OCI-LY3 (cell line): ENCODE data around the gene MIGA2.

Experiments used
- H2AFZ ChIP-seq: fragments of 200-600, 300-600 bp; shearing (Covaris generic); 2 replicates; pipeline ENCODE4 v1.6.0; 2014; ENCODE audit warnings: antibody characterized with exemption, low read depth, low read length
- H3K27ac ChIP-seq: fragments of 200-600, 300-600 bp; sonication (generic); 2 replicates; pipeline ENCODE4 v1.5.1; 2014; ENCODE audit warnings: mild to moderate bottlenecking, low read length, moderate library complexity, mixed read lengths
- H3K27me3 ChIP-seq: fragments of 200-600, 300-600 bp; sonication (generic); 2 replicates; pipeline ENCODE4 v1.6.1; 2014; ENCODE audit warnings: low read depth, low read length, mixed read lengths
- H3K36me3 ChIP-seq: fragments of 200-600, 300-600 bp; sonication (generic); replicated peaks from 2 replicates; pipeline ENCODE3; 2014; ENCODE audit warnings: low read depth, low read length, mixed read lengths
- H3K4me1 ChIP-seq: fragments of 300-600, 200-600 bp; sonication (generic); 2 replicates; pipeline ENCODE4 v1.6.1; 2014; ENCODE audit warnings: low read length, mixed read lengths
- H3K4me2 ChIP-seq: fragments of 200-600, 300-600 bp; sonication (generic); 2 replicates; pipeline ENCODE4 v1.6.1; 2014; ENCODE audit warnings: low read length, mixed read lengths
- H3K4me3 ChIP-seq: fragments of 300-600, 200-600 bp; sonication (generic); 2 replicates; pipeline ENCODE4 v1.5.1; 2014; ENCODE audit warnings: antibody characterized with exemption, mild to moderate bottlenecking, low read length, moderate library complexity
- H3K79me2 ChIP-seq: fragments of 300-600, 200-600 bp; shearing (Covaris generic); 2 replicates; pipeline ENCODE4 v1.6.1; 2014; ENCODE audit warnings: mild to moderate bottlenecking, low read length, mixed read lengths
- H3K9ac ChIP-seq: fragments of 300-600, 200-600 bp; shearing (Covaris generic); 2 replicates; pipeline ENCODE4 v1.6.0; 2014; ENCODE audit warnings: mild to moderate bottlenecking, low read length, moderate library complexity
- H3K9me3 ChIP-seq: fragments of 200-600, 300-600 bp; shearing (Covaris generic); 2 replicates; pipeline ENCODE4 v1.6.1; 2014; ENCODE audit warnings: low read length, mixed read lengths; ENCODE audit not compliant: insufficient read depth
- H4K20me1 ChIP-seq: fragments of 200-600, 300-600 bp; sonication (generic); 2 replicates; pipeline ENCODE4 v1.6.1; 2016; ENCODE audit warnings: low read length, mixed read lengths; ENCODE audit not compliant: insufficient read depth
- EZH2phosphoT487 ChIP-seq: fragments of 200-600 bp; shearing (Covaris generic); IDR thresholded peaks from 2 replicates; pipeline ENCODE4 v1.6.1; 2018; ENCODE audit warnings: antibody characterized with exemption, mixed run types, low read depth
- TF ChIP-seq, protein P1 (sequence below): fragments of 200-600, 300-600 bp; sonication (generic); IDR thresholded peaks from 2 replicates; pipeline ENCODE4 v1.5.1; 2014; ENCODE audit warnings: antibody characterized with exemption, low read length, low read depth

MIGA2 gene

DNA sequence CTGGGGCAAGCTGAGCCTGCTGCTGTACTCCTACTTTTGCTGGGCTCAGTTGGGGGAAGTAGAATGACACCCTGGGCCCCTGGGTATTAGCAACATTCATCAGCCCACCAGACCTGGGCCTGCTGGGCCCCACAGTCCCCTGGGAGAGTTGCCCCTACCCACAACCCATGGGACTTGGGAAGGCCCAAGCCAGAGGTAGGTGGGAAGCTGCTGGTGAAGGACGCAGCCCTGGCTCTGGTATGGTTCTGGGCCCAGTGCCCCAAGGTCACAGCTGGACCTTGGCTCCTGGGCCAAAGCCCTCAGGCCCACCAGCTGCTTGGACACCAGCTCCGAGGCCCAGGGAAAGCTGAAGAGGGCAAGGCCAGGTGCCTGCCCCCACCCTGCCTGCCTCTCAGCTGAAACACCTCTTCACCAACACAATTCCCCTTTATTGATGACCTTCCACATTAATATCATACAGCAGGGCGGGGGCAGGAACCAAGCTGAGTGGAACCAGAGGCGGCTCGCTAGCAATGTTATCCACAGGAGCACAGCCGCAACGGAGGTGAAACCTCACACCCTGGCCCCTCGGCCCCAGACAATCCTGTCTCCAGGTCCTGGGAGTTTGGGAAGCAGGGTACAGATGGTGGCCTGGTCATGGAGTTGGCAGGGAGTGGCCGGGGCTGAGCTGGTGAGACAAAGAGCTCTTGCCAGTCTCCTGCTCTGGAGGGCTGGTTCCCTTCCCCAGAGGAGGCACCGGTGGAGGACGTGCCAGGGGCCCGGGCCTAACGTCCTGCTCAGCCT lies 58.2 kb downstream of the MIGA2 start:
- H4K20me1 ChIP-seq = no peaks in the 10 kb centered on the region
- no peaks in the 10 kb centered on the region for H3K36me3 ChIP-seq
- no peaks in the 10 kb centered on the region for H3K27me3 ChIP-seq
- H3K4me2 ChIP-seq = no peak overlapping the region
- no peaks in the 10 kb centered on the region for H3K9me3 ChIP-seq
- H3K9ac ChIP-seq = no peak overlapping the region
- no peaks in the 10 kb centered on the region for H3K4me1 ChIP-seq
- no peak overlapping the region for H2AFZ ChIP-seq
- no peak overlapping the region for H3K4me3 ChIP-seq
- H3K79me2 ChIP-seq = no peaks in the 10 kb centered on the region
- H3K27ac ChIP-seq = no peak overlapping the region
- TF ChIP-seq, protein P1, sequence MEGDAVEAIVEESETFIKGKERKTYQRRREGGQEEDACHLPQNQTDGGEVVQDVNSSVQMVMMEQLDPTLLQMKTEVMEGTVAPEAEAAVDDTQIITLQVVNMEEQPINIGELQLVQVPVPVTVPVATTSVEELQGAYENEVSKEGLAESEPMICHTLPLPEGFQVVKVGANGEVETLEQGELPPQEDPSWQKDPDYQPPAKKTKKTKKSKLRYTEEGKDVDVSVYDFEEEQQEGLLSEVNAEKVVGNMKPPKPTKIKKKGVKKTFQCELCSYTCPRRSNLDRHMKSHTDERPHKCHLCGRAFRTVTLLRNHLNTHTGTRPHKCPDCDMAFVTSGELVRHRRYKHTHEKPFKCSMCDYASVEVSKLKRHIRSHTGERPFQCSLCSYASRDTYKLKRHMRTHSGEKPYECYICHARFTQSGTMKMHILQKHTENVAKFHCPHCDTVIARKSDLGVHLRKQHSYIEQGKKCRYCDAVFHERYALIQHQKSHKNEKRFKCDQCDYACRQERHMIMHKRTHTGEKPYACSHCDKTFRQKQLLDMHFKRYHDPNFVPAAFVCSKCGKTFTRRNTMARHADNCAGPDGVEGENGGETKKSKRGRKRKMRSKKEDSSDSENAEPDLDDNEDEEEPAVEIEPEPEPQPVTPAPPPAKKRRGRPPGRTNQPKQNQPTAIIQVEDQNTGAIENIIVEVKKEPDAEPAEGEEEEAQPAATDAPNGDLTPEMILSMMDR = no peak
- no peak for TF ChIP-seq EZH2phosphoT487

DNA sequence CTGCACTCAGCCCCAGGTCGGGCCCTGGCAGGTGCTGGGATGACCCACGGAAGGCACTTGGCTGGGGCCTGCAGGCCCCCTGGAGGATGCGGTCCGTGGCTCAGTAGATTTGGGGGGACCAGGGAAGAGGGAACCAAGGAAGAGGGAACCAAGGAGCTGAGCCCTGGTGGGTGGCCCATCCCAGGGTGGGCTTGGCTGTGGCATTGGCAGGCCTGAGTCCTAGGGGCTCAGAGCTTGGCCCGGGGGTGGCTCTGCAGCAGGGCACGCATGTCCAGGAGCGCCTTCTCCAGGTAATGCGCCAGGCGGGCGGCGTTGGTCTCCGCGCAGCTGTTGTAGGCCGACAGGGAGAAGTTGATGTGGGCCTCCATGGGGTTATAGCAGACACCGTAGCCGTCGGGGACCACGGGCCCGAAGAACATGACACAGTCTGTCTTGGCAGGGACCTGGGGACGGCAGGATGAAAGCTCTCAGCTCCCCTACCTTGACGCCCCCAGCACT lies 58.8 kb downstream of the MIGA2 start:
- no peak overlapping the region for H2AFZ ChIP-seq
- H3K4me2 ChIP-seq = no peak overlapping the region
- H3K79me2 ChIP-seq = no peaks in the 10 kb centered on the region
- H3K27ac ChIP-seq = no peak overlapping the region
- no peak overlapping the region for H3K9ac ChIP-seq
- no peaks in the 10 kb centered on the region for H3K4me1 ChIP-seq
- no peaks in the 10 kb centered on the region for H3K27me3 ChIP-seq
- TF ChIP-seq, protein P1 = no peak
- no peak for TF ChIP-seq EZH2phosphoT487
- H3K36me3 ChIP-seq = no peaks in the 10 kb centered on the region
- no peaks in the 10 kb centered on the region for H4K20me1 ChIP-seq
- H3K4me3 ChIP-seq = no peak overlapping the region
- H3K9me3 ChIP-seq = no peaks in the 10 kb centered on the region

DNA sequence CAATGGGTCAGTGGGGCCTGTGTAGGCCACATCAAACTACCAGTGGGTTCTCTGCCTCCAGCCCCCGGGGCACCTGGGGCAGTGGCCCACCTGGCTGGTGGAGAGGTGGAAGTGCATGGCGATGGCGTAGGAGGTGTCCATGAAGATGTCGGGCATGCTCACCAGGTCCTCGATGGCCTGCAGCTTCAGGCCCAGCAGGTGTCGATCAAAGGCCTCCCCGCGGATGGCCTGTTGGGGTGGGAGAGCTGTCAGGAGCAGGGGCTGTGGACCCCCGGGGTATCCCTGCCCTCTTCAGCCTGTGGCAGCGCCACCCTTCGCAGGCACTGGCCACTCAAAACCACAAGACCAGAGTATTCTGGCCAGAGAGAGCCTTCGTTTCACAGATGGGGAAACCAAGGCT lies 59.5 kb downstream of the MIGA2 start:
- H3K9ac ChIP-seq = no peak overlapping the region
- no peaks in the 10 kb centered on the region for H3K79me2 ChIP-seq
- H3K36me3 ChIP-seq = no peaks in the 10 kb centered on the region
- H3K27ac ChIP-seq = no peak overlapping the region
- H3K4me1 ChIP-seq = no peaks in the 10 kb centered on the region
- no peaks in the 10 kb centered on the region for H4K20me1 ChIP-seq
- no peak for TF ChIP-seq EZH2phosphoT487
- TF ChIP-seq, protein P1 = no peak
- H3K9me3 ChIP-seq = no peaks in the 10 kb centered on the region
- H3K4me3 ChIP-seq = no peak overlapping the region
- no peak overlapping the region for H2AFZ ChIP-seq
- H3K4me2 ChIP-seq = no peak overlapping the region
- H3K27me3 ChIP-seq = no peaks in the 10 kb centered on the region

DNA sequence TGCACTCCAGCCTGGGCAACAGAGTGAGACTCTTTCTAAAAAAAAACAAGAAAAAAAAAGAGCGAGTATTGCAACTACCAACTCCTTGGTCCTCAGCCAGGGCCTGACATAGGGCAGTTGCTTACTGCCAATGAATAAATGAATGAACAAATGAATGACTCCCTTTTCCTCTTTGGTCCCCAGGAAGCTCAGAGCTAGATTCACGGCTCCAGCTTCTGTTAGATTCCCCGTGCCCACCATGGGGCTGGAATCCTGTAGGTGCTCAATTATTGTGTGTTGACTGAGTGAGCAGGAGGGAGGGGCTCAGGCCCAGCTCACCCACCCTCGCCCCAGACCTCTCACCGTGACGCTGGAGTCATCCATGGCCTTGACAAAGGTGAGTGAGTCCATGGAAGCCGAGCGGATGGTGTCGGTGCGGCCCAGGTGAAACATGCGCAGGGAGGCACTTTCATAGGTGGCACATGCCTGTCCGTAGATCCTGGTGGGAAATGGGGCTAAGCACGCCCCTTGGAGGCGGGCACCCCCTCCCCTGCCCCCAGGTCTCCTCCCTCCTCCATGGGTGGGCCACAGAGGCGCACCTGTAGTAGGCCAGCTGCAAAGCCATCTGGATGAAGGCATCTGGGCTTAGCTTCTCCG lies 61.4 kb downstream of the MIGA2 start:
- no peak overlapping the region for H2AFZ ChIP-seq
- no peak overlapping the region for H3K9ac ChIP-seq
- no peaks in the 10 kb centered on the region for H3K4me1 ChIP-seq
- H3K36me3 ChIP-seq = no peaks in the 10 kb centered on the region
- no peak overlapping the region for H3K27ac ChIP-seq
- H3K9me3 ChIP-seq = no peaks in the 10 kb centered on the region
- no peaks in the 10 kb centered on the region for H4K20me1 ChIP-seq
- no peak overlapping the region for H3K4me2 ChIP-seq
- H3K4me3 ChIP-seq = no peak overlapping the region
- TF ChIP-seq, protein P1 = no peak
- TF ChIP-seq EZH2phosphoT487 = no peak
- no peaks in the 10 kb centered on the region for H3K27me3 ChIP-seq
- H3K79me2 ChIP-seq = no peaks in the 10 kb centered on the region
